NCI-H146 (cell line): ENCODE measurements around the gene TM4SF18.
"Not testable (repeated sequence)": the region's sequence is repeated elsewhere in the genome, so short reads cannot be mapped to it uniquely, and the experiment has no call there.

Source experiments
- DNase-seq: peaks from one replicate; lab custom pipeline; 2025; lab: John Stamatoyannopoulos, UW

Gene TM4SF18, protein sequence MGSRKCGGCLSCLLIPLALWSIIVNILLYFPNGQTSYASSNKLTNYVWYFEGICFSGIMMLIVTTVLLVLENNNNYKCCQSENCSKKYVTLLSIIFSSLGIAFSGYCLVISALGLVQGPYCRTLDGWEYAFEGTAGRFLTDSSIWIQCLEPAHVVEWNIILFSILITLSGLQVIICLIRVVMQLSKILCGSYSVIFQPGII

GRCh38 chr3:149333176-149333859, at the start of gene TM4SF18:
Gene TM4SF18 (minus strand): TSS chr3:149333636. CDS start chr3:149333382, 254 bp downstream.
- DNase-seq = no peak

DNA sequence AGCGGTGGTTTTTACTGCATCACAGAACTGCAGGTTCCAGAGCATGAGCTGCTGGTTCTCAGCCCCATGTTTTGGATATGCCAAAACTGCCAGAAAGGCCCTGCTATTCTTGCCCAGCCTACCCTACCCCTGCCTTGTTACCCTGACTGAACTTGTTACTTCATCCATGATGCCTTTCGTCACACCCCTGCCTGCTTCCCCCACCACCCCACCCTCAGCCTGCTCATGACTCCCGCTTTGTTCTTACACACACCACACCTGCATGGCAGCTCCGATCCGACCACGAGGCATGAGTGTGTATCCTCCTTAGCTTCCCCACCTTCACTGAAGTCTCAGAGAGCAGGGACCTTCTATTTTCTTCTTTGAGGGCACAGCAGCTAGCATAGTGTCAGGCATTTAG, 49.1 kb upstream of the TM4SF18 start:
- DNase-seq = no peak

DNA sequence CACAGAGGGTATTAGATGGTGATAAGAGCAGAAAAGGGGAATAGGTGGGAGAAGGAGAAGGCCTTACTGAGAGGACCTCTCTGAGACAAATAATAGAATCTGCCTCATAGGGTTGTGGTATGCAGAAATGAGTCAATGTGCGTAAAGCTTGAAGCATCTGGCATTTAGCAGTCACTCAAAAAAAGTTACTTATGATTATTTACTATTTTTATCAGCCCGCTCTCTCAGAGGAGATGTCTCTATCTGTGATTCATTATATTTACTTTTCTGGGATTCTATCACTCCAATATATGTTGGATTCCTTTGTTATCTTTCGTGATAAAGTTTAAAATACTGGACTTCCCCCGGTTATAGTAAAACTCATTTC, 48.6 kb upstream of the TM4SF18 start:
- DNase-seq = no peak

GRCh38 chr3:149381173-149382100, 48.0 kb upstream of the TM4SF18 start:
- DNase-seq = no peak

DNA sequence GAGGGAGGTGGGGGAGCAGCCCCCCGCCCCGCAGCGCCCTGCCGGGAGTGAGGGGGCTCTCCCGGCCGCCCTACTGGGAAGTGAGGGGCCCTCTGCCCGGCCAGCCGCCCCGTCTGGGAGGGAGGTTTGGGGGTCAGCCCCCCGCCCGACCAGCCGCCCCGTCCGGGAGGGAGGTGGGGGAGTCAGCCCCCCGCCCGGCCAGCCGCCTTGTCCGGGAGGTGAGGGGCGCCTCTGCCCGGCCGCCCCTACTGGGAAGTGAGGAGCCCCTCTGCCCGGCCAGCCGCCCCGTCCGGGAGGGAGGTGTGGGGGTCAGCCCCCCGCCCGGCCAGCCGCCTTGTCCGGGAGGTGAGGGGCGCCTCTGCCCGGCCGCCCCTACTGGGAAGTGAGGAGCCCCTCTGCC, 46.8 kb upstream of the TM4SF18 start:
- DNase-seq = not testable (repeated sequence)

DNA sequence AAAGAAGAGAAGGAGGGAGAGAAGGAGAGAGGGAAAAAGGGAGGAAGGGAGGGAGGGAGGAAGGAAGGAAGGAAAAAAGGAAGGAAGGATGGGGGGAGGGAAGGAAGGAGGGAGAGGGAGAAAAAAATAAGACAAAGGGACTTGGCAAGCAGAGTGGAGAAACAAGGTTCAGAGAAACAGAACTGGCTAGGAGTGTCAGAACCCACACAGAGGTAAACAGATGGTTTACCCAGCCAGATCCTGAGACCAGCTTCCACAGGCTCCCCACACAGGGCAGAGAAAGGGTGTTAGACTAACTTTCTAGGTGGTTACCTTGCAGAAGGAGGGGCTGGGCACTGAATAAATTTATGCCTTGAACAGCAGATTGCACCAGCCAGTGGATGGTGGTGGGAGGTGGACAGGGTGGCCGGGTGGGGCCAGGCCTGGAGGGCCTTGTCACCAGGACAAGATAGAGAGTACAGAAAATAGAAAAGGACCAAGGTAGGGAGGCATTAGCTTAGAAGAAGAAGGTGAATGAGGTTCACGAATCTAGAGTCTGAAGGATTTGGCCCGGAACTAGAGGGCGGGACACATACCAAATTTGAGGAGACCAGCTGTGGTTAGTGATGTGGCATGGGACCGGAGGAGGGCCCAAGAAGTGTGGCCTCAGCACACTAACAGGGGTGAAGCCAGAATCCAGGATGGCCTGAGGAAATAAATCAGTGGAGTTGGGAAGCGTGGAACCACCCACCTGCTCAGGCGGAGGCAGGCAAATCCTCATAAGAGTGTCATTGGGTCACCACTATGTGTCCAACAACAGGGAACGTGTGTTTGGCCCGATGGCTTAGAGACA, 45.3 kb upstream of the TM4SF18 start:
- no peak for DNase-seq

GRCh38 chr3:149377408-149378364, 44.2 kb upstream of the TM4SF18 start, which contains the start of gene TM4SF1:
Gene TM4SF1 (minus strand): TSS chr3:149377649. CDS start chr3:149377547, 102 bp downstream.
- DNase-seq = peak; percentile 71

DNA sequence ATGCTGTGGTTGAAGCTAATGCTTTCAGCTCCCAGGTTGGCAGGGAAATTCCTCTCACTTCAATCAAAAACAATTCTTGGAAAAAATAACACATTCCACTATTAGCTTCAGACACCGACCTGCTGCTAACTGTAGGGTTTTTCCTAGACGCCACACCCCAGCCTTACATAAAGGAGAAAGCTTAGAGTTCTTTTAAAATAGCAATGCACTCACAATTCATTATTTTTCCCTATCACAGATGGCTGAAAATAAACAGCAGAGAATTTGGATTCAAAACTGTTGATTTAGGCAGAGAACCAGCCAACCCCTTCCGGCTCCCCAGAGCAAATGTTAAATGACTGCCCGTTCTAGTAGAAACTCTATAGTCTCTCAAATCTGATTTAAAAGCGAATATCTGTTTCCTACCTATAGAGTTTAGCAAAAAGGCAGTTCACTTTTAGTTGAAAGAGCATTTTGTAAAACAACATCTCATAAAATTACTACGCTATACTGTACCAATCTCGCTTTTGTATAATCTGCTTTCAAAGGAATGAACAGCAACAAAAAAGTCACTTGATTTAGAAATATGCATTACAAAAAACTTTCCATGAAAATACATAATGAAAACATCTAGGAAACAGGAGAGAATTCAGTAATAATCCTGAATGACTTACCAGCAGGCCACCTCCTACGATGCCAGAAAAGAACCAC, 43.4 kb upstream of the TM4SF18 start:
- DNase-seq = peak; percentile 27

- DNase-seq = no peak
Observed at GRCh38 chr3:149375501-149376196, 42.2 kb upstream of the TM4SF18 start.

GRCh38 chr3:149374793-149375500, 41.5 kb upstream of the TM4SF18 start:
- no peak for DNase-seq

- DNase-seq = no peak
Observed at GRCh38 chr3:149374391-149374790, 41.0 kb upstream of the TM4SF18 start.

DNA sequence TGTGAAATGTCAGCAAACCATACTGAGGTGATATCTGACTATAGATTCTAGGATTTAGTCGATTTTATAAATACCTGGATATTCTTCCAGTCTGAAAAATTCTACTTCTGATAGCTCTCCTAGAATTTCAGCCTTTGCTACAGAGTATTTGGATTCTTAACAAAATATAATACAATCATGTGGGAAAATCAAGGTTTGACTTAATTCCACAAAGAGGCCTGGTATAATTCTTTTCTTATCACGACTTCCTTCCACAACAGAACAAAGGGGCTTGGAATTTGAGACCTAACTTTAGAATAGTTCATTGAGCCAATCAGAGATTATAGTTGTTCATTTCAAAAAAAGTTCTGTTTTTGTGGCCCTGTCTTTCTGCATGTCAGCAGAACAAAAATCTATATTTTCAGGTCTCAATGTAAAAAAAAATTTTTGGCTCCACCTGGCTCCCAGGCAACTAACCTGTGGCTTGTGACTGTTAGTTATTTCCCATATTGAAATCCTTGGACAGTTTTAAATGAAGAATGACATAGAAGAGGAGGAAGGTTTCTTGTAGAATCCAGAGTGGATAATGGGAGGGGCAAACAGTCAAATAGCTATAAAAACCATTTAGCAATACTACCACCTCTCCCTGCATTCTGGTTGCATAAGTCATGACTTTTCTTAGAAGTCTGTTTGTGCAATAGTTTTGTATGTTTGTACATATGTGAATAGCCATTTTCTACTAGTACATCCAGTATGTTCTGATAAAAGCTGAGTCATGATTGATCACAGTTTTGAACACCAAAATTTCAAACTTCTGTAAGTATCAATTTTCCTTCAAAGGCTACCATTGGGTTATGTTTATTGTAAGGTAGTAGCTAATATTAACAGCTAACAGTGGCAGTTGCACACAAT, 40.0 kb upstream of the TM4SF18 start:
- no peak for DNase-seq

GRCh38 chr3:149371723-149372114, 38.3 kb upstream of the TM4SF18 start:
- no peak for DNase-seq

DNA sequence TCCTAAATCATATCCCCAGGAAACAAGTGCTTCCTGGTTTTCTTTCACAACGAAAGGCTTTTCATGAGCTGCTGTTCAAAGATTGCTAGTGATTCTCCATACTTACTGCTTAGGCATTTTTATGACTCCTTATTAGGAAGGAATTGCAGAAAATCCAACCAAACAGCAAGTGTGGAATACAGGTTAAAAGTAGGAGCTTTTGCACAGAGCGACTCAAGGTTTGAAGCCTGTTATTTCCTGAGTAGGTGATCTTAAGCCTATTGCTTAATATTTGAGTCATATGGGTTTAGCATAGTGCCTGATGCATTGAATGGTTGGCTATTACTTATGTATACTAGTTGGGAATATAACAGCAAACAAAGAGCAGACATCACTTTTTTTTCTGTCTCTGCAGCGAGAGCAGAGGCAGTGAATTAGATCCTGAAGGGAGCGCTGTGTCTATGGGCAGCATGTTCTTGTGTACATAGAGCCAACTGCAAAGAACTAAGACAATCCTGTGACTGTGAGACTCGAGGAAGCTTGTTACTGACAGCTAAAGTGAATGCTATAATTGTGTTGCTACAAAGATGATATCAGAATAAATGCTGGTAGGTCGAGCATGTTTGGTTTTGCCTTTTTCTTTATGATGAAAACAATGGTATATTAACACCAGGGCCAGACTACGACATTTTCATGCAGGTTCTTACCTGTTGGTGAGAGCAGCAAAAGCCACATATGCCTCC, 37.7 kb upstream of the TM4SF18 start:
- peak; percentile 49 for DNase-seq

DNA sequence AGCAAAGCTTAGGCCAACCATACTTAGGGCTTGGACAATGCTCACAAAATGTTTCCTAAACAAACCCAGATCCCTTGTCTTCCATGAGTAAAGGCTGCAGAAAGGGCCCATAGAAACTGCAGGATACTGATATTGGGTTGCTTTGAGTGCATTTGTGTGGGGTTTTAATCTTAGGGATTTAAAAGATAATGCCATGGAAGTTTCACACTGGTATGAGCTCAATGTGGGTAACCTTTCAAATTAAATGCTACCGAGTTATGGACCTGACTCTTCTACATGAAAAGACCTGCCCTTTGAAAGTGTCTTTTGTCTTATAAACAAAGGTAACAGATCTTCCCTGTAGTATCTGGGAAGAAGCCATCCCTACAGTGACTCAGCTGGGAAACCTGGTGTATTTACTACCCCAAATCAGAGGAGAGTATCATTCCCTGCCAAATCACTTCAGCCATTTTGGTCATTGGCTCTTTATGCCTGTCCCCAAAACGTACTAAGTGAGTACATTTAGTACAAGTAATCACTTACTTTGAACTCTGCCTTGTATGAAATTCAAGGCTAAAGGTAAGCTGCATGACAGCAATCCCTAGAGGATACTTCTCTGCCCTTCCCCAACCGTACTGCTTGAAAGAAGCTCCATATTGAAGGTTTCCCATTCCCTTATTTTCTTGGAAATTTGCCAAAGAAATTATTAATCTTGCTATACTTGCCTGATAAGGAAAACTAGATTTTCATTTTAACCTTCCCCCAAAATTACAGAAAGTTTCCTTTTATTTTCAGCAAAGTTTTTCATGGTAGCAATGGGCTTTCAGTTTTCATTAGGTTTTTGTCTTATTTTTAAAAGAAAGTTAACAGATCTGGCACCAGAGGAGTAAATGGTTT, 36.8 kb upstream of the TM4SF18 start:
- peak; percentile 29 for DNase-seq
